K562 (cell line): ENCODE data around the gene ISL1.

ENCODE experiments used
- POLR2G ChIP-seq: fragments of 200-400 bp; formaldehyde crosslinking; IDR thresholded peaks from 2 replicates; pipeline ENCODE4 v1.6.1; 2017; ENCODE audit warnings: low read depth, mild to moderate bottlenecking, antibody characterized with exemption, low read length, moderate library complexity
- SMAD4 ChIP-seq: fragments of 250-450 bp; sonication (Bioruptor Pico); conservative IDR thresholded peaks from 2 replicates; pipeline ENCODE4 v1.8.0; 2021; ENCODE audit warnings: inconsistent platforms, mild to moderate bottlenecking, moderate library complexity
- TCF7 ChIP-seq: sonication (generic); IDR thresholded peaks from 2 replicates; pipeline ENCODE4 v1.6.1; 2016; ENCODE audit warnings: antibody characterized with exemption, borderline replicate concordance

GRCh38 chr5:51387884-51388275 is 4.6 kb downstream of the ISL1 start:
- TF ChIP-seq SMAD4 (CRISPR knock-in tag): no peak
- TF ChIP-seq POLR2G: no peak
- no peak for TF ChIP-seq TCF7
